ENCODE data around the gene TM9SF3. TPM values are rescaled to one million over a fixed set of nuclear protein-coding genes. Genes with fewer than 3 reads are reported as not detected.

TM9SF3 gene
- total and polyA plus RNA-seq, 2 experiments from 2014 or later = 37.3 to 72.5 TPM

DNA sequence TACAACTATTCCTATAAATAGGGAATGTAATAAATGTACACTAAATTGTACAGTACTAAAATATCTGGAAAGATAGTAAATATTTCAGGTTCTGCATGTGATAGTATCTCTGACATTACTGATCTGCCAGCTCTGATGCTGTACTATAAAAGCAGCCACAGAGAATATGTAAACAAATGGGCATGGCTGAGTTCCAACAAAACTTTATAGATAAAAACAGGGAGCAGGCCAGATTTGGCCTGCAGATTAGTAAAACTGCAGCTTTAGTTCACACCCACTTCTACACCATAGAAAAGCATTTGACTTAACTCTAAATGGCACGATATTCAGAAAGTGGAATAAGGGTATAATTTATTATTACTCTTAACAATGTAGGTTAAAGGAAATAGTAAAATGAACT, 54.3 kb downstream of the TM9SF3 start:
- Histone ChIP-seq H3K36me3 (ENCODE audit: insufficient read depth) (peaks cover 8% of the 10 kb centered on the region; the same call in 1 of the 2 replicates), H3F3A (replicated peaks; ENCODE audit: low read depth) (no peaks in the 10 kb centered on the region), H3K79me2 (replicated peaks; ENCODE audit: insufficient read depth) (peaks cover 21% of the 10 kb centered on the region), H3K27ac (ENCODE audit: low read depth) (no peak overlapping the region), H3K27me3 (ENCODE audit: insufficient read depth) (no peaks in the 10 kb centered on the region), H3K4me1 (ENCODE audit: insufficient read depth) (no peaks in the 10 kb centered on the region), H2AFZ (no peak overlapping the region), H3K9me2 (ENCODE audit: insufficient read depth) (no peaks in the 10 kb centered on the region), H4K20me1 (replicated peaks; ENCODE audit: insufficient read depth) (peaks cover 9% of the 10 kb centered on the region; the same call in 1 of the 2 replicates), H3K4me3 (no peak overlapping the region), H3K4me2 (no peak overlapping the region)
- Mint-ChIP-seq H3K27me3 (ENCODE audit: insufficient read depth, low read depth, poor library complexity) (no peaks in the 10 kb centered on the region), H3K27ac (no peak overlapping the region), H3K4me3 (no peak overlapping the region), H3K36me3 (ENCODE audit: low read depth) (peaks cover 9% of the 10 kb centered on the region), H3K9me3 (no peaks in the 10 kb centered on the region), H3K4me1 (no peaks in the 10 kb centered on the region)
- no peak for ATAC-seq
- TF ChIP-seq NANOG (IDR thresholded peaks at IDR 0.05; ENCODE audit: borderline replicate concordance) = no peak
- DNase-seq (ENCODE audit: low spot score) = no peak

DNA sequence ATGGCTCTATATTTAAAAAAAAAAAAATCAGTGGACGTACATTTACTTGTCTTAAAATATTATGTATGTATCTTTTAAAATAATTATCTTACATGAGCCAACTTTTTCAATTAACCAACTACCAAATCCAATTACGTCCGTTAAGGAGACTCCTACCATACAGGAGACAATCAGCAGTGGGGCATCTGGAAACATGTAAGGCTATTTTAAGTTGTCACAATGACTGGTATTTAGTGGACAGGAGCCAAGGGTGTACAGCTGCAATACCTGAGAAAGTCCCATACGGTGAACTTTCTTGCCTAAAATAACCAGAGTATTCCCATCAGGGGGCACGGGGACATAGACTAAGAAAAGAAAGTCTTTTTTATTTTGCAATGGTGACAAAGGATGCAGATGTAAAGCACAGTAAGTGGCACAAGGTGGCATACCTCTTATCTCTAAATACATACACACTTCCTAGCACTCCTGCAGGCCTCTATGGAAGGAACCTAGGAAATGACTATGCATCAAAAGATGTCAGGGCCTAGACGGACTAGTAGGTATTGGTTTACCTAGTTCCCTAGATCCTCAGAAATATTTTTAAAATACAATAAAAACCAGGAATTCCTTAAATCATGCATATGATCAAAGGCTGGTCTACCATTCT, 57.1 kb downstream of the TM9SF3 start:
- no peak overlapping the region for H3K4me2 ChIP-seq
- H3K79me2 ChIP-seq (replicated peaks; ENCODE audit: insufficient read depth) = no peaks in the 10 kb centered on the region
- Mint-ChIP-seq H3K9me3 (no peaks in the 10 kb centered on the region), H3K4me1 (no peaks in the 10 kb centered on the region), H3K4me3 (no peak overlapping the region), H3K36me3 (ENCODE audit: low read depth) (peaks cover 20% of the 10 kb centered on the region), H3K27me3 (ENCODE audit: insufficient read depth, low read depth, poor library complexity) (no peaks in the 10 kb centered on the region), H3K27ac (no peak overlapping the region)
- H2AFZ ChIP-seq = no peak overlapping the region
- no peak overlapping the region for H3K4me3 ChIP-seq
- H3K27ac ChIP-seq (ENCODE audit: low read depth) = no peak overlapping the region
- H3K27me3 ChIP-seq (ENCODE audit: insufficient read depth) = no peaks in the 10 kb centered on the region
- H3K36me3 ChIP-seq (ENCODE audit: insufficient read depth) = peaks cover 8% of the 10 kb centered on the region; the same call in 1 of the 2 replicates
- DNase-seq (ENCODE audit: low spot score) (no peak), ATAC-seq (no peak)
- H3F3A ChIP-seq (replicated peaks; ENCODE audit: low read depth) = no peaks in the 10 kb centered on the region
- H3K4me1 ChIP-seq (ENCODE audit: insufficient read depth) = no peaks in the 10 kb centered on the region
- H4K20me1 ChIP-seq (replicated peaks; ENCODE audit: insufficient read depth) = peaks cover 8% of the 10 kb centered on the region; the same call in 1 of the 2 replicates
- no peaks in the 10 kb centered on the region for H3K9me2 ChIP-seq (ENCODE audit: insufficient read depth)
- TF ChIP-seq, protein P1, sequence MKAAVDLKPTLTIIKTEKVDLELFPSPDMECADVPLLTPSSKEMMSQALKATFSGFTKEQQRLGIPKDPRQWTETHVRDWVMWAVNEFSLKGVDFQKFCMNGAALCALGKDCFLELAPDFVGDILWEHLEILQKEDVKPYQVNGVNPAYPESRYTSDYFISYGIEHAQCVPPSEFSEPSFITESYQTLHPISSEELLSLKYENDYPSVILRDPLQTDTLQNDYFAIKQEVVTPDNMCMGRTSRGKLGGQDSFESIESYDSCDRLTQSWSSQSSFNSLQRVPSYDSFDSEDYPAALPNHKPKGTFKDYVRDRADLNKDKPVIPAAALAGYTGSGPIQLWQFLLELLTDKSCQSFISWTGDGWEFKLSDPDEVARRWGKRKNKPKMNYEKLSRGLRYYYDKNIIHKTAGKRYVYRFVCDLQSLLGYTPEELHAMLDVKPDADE (IDR thresholded peaks at IDR 0.05) = no peak
- TF ChIP-seq, protein P2, sequence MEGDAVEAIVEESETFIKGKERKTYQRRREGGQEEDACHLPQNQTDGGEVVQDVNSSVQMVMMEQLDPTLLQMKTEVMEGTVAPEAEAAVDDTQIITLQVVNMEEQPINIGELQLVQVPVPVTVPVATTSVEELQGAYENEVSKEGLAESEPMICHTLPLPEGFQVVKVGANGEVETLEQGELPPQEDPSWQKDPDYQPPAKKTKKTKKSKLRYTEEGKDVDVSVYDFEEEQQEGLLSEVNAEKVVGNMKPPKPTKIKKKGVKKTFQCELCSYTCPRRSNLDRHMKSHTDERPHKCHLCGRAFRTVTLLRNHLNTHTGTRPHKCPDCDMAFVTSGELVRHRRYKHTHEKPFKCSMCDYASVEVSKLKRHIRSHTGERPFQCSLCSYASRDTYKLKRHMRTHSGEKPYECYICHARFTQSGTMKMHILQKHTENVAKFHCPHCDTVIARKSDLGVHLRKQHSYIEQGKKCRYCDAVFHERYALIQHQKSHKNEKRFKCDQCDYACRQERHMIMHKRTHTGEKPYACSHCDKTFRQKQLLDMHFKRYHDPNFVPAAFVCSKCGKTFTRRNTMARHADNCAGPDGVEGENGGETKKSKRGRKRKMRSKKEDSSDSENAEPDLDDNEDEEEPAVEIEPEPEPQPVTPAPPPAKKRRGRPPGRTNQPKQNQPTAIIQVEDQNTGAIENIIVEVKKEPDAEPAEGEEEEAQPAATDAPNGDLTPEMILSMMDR (conservative IDR thresholded peaks at IDR 0.05; ENCODE audit: low read depth in 2 of 2) = no peak
- TF ChIP-seq POLR2AphosphoS5 (IDR thresholded peaks at IDR 0.05; ENCODE audit: low read depth) (no peak), EZH2 (IDR thresholded peaks at IDR 0.05; ENCODE audit: low read depth, unreplicated experiment) (no peak), STAT1 (IDR thresholded peaks at IDR 0.05; ENCODE audit: unreplicated experiment) (no peak), JUNB (IDR thresholded peaks at IDR 0.05; ENCODE audit: unreplicated experiment) (no peak)
- TF ChIP-seq, protein P3, sequence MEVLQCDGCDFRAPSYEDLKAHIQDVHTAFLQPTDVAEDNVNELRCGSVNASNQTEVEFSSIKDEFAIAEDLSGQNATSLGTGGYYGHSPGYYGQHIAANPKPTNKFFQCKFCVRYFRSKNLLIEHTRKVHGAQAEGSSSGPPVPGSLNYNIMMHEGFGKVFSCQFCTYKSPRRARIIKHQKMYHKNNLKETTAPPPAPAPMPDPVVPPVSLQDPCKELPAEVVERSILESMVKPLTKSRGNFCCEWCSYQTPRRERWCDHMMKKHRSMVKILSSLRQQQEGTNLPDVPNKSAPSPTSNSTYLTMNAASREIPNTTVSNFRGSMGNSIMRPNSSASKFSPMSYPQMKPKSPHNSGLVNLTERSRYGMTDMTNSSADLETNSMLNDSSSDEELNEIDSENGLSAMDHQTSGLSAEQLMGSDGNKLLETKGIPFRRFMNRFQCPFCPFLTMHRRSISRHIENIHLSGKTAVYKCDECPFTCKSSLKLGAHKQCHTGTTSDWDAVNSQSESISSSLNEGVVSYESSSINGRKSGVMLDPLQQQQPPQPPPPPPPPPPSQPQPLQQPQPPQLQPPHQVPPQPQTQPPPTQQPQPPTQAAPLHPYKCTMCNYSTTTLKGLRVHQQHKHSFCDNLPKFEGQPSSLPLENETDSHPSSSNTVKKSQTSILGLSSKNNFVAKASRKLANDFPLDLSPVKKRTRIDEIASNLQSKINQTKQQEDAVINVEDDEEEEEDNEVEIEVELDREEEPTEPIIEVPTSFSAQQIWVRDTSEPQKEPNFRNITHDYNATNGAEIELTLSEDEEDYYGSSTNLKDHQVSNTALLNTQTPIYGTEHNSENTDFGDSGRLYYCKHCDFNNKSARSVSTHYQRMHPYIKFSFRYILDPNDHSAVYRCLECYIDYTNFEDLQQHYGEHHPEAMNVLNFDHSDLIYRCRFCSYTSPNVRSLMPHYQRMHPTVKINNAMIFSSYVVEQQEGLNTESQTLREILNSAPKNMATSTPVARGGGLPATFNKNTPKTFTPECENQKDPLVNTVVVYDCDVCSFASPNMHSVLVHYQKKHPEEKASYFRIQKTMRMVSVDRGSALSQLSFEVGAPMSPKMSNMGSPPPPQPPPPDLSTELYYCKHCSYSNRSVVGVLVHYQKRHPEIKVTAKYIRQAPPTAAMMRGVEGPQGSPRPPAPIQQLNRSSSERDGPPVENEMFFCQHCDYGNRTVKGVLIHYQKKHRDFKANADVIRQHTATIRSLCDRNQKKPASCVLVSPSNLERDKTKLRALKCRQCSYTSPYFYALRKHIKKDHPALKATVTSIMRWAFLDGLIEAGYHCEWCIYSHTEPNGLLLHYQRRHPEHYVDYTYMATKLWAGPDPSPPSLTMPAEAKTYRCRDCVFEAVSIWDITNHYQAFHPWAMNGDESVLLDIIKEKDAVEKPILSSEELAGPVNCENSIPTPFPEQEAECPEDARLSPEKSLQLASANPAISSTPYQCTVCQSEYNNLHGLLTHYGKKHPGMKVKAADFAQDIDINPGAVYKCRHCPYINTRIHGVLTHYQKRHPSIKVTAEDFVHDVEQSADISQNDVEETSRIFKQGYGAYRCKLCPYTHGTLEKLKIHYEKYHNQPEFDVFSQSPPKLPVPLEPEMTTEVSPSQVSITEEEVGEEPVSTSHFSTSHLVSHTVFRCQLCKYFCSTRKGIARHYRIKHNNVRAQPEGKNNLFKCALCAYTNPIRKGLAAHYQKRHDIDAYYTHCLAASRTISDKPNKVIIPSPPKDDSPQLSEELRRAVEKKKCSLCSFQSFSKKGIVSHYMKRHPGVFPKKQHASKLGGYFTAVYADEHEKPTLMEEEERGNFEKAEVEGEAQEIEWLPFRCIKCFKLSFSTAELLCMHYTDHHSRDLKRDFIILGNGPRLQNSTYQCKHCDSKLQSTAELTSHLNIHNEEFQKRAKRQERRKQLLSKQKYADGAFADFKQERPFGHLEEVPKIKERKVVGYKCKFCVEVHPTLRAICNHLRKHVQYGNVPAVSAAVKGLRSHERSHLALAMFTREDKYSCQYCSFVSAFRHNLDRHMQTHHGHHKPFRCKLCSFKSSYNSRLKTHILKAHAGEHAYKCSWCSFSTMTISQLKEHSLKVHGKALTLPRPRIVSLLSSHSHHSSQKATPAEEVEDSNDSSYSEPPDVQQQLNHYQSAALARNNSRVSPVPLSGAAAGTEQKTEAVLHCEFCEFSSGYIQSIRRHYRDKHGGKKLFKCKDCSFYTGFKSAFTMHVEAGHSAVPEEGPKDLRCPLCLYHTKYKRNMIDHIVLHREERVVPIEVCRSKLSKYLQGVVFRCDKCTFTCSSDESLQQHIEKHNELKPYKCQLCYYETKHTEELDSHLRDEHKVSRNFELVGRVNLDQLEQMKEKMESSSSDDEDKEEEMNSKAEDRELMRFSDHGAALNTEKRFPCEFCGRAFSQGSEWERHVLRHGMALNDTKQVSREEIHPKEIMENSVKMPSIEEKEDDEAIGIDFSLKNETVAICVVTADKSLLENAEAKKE (CRISPR knock-in tag; IDR thresholded peaks at IDR 0.05) = no peak
- TF ChIP-seq, protein P4, sequence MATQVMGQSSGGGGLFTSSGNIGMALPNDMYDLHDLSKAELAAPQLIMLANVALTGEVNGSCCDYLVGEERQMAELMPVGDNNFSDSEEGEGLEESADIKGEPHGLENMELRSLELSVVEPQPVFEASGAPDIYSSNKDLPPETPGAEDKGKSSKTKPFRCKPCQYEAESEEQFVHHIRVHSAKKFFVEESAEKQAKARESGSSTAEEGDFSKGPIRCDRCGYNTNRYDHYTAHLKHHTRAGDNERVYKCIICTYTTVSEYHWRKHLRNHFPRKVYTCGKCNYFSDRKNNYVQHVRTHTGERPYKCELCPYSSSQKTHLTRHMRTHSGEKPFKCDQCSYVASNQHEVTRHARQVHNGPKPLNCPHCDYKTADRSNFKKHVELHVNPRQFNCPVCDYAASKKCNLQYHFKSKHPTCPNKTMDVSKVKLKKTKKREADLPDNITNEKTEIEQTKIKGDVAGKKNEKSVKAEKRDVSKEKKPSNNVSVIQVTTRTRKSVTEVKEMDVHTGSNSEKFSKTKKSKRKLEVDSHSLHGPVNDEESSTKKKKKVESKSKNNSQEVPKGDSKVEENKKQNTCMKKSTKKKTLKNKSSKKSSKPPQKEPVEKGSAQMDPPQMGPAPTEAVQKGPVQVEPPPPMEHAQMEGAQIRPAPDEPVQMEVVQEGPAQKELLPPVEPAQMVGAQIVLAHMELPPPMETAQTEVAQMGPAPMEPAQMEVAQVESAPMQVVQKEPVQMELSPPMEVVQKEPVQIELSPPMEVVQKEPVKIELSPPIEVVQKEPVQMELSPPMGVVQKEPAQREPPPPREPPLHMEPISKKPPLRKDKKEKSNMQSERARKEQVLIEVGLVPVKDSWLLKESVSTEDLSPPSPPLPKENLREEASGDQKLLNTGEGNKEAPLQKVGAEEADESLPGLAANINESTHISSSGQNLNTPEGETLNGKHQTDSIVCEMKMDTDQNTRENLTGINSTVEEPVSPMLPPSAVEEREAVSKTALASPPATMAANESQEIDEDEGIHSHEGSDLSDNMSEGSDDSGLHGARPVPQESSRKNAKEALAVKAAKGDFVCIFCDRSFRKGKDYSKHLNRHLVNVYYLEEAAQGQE (IDR thresholded peaks at IDR 0.05; ENCODE audit: unreplicated experiment) = no peak

Data from GM23338 (cell line).